BE2C (cell line): ENCODE results near the gene INHBA.

ENCODE experiments used
- DNase-seq: peaks from one replicate; pipeline ENCODE4 v3.0.0-alpha.2; 2020
- H3K27me3 ChIP-seq: fragments of 250-450 bp; sonication (Bioruptor Pico); 2 replicates; pipeline ENCODE4 v1.5.1; 2020; ENCODE audit warnings: mild to moderate bottlenecking
- H3K36me3 ChIP-seq: fragments of 250-450 bp; sonication (Bioruptor Pico); 2 replicates; pipeline ENCODE4 v1.5.1; 2020; ENCODE audit warnings: mild to moderate bottlenecking
- H3K4me1 ChIP-seq: fragments of 250-450 bp; sonication (Bioruptor Pico); 2 replicates; pipeline ENCODE4 v1.5.1; 2020
- H3K4me3 ChIP-seq: 2 replicates; pipeline ENCODE4 v1.5.1; 2011; ENCODE audit warnings: low read depth, low read length
- H3K9me3 ChIP-seq: fragments of 250-450 bp; sonication (Bioruptor Pico); 2 replicates; pipeline ENCODE4 v1.5.1; 2020
- TF ChIP-seq, protein P1 (sequence below): IDR thresholded peaks from 2 replicates; pipeline ENCODE4 v1.5.1; 2012; ENCODE audit warnings: mild to moderate bottlenecking, low read depth, low read length

Gene INHBA

DNA sequence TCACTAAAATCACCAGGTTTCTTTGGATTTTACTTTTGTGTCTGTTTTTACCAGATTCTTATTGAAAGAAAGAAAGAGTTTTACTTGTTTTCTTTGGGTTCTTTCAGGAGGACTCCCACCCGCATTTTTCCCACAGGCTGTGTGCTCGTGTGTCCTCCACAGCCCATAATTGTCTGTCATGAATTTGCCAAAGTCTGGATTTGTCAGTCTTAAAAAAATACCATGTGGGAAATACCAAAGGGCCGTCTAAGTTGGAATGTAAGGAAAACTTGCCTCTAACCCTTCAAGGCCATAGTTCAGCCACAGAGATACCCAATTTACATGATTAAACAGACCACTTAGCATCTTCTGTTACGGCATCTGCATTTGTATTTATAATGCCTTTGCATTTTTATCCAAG is 41.3 kb upstream of the INHBA start:
- H3K4me1 ChIP-seq: no peaks in the 10 kb centered on the region
- no peaks in the 10 kb centered on the region for H3K36me3 ChIP-seq
- H3K4me3 ChIP-seq: no peak overlapping the region
- TF ChIP-seq, protein P1, sequence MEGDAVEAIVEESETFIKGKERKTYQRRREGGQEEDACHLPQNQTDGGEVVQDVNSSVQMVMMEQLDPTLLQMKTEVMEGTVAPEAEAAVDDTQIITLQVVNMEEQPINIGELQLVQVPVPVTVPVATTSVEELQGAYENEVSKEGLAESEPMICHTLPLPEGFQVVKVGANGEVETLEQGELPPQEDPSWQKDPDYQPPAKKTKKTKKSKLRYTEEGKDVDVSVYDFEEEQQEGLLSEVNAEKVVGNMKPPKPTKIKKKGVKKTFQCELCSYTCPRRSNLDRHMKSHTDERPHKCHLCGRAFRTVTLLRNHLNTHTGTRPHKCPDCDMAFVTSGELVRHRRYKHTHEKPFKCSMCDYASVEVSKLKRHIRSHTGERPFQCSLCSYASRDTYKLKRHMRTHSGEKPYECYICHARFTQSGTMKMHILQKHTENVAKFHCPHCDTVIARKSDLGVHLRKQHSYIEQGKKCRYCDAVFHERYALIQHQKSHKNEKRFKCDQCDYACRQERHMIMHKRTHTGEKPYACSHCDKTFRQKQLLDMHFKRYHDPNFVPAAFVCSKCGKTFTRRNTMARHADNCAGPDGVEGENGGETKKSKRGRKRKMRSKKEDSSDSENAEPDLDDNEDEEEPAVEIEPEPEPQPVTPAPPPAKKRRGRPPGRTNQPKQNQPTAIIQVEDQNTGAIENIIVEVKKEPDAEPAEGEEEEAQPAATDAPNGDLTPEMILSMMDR: no peak
- H3K9me3 ChIP-seq: no peaks in the 10 kb centered on the region
- no peak for DNase-seq
- no peaks in the 10 kb centered on the region for H3K27me3 ChIP-seq

DNA sequence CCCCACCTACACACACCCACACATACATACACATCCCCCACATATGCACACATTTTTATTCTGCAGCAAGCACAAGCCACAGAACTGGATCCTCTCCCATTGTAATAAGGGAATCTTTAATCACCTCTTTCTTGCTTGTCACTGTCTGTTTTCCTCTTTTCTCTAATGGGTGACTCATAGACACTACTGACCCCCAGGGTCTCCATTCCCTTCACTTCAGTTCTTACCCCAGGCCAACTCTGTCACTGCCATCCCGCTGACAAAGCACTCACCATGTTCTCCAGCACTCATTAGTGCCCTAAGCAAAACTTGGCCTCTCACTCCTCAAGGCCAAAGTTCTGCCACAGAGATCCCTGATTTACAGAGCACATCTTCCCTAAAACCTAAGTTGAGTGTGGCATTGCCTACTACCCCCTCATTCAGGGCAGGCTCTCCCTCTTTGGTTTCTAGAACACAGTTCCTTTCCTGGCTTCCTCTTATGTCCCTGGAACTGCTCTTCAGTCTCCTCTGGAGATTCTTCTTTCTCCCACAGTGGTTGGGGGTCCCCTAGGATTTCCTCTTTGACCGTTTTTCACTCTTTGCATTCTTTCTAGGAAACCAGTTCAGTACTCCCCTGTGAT is 39.6 kb upstream of the INHBA start:
- DNase-seq: no peak
- H3K36me3 ChIP-seq: no peaks in the 10 kb centered on the region
- TF ChIP-seq, protein P1: no peak

GRCh38 chr7:41738806-41739205 is 35.9 kb upstream of the INHBA start:
- H3K9me3 ChIP-seq: no peaks in the 10 kb centered on the region
- TF ChIP-seq, protein P1: no peak
- DNase-seq: no peak
- H3K36me3 ChIP-seq: no peaks in the 10 kb centered on the region
- no peak overlapping the region for H3K4me3 ChIP-seq
- H3K27me3 ChIP-seq: no peaks in the 10 kb centered on the region
- no peaks in the 10 kb centered on the region for H3K4me1 ChIP-seq

More for the DNA sequence above, 39.6 kb upstream of the INHBA start:
- H3K9me3 ChIP-seq: no peaks in the 10 kb centered on the region
- no peaks in the 10 kb centered on the region for H3K27me3 ChIP-seq
- no peak overlapping the region for H3K4me3 ChIP-seq
- H3K4me1 ChIP-seq: no peaks in the 10 kb centered on the region

- TF ChIP-seq, protein P1: no peak
- Histone ChIP-seq H3K4me1 (no peaks in the 10 kb centered on the region), H3K9me3 (no peaks in the 10 kb centered on the region), H3K4me3 (no peak overlapping the region), H3K36me3 (no peaks in the 10 kb centered on the region), H3K27me3 (no peaks in the 10 kb centered on the region)
- no peak for DNase-seq
Measured at GRCh38 chr7:41738336-41738735, 35.4 kb upstream of the INHBA start.

- DNase-seq: no peak
- TF ChIP-seq, protein P1: no peak
- H3K27me3 ChIP-seq: no peaks in the 10 kb centered on the region; the same call in 1 of the 2 replicates
- no peak overlapping the region for H3K4me3 ChIP-seq
- H3K4me1 ChIP-seq: no peaks in the 10 kb centered on the region
- no peaks in the 10 kb centered on the region for H3K36me3 ChIP-seq
- H3K9me3 ChIP-seq: no peaks in the 10 kb centered on the region
Measured at GRCh38 chr7:41735206-41735605, 32.3 kb upstream of the INHBA start.

GRCh38 chr7:41732843-41733306 is 30.0 kb upstream of the INHBA start:
- Histone ChIP-seq H3K36me3 (no peaks in the 10 kb centered on the region), H3K9me3 (no peaks in the 10 kb centered on the region), H3K4me1 (no peaks in the 10 kb centered on the region), H3K4me3 (no peak overlapping the region), H3K27me3 (no peaks in the 10 kb centered on the region; the same call in 1 of the 2 replicates)
- DNase-seq: no peak
- TF ChIP-seq, protein P1: no peak
